ENCODE results near the gene CENPE.
A peak's percentile ranks its signal among the peaks of the same experiment; 100 is the strongest.

CENPE gene

GRCh38 chr4:103097112-103097511 lies 101.0 kb downstream of the CENPE start:
- no peak overlapping the region for H3K4me3 ChIP-seq (replicated peaks in 1 of 2; ENCODE audit: low read depth in 2 of 2, low read length in 2 of 2)
- DNase-seq (ENCODE audit: low read depth in 2 of 2), result no peak
- TF ChIP-seq, protein P1, sequence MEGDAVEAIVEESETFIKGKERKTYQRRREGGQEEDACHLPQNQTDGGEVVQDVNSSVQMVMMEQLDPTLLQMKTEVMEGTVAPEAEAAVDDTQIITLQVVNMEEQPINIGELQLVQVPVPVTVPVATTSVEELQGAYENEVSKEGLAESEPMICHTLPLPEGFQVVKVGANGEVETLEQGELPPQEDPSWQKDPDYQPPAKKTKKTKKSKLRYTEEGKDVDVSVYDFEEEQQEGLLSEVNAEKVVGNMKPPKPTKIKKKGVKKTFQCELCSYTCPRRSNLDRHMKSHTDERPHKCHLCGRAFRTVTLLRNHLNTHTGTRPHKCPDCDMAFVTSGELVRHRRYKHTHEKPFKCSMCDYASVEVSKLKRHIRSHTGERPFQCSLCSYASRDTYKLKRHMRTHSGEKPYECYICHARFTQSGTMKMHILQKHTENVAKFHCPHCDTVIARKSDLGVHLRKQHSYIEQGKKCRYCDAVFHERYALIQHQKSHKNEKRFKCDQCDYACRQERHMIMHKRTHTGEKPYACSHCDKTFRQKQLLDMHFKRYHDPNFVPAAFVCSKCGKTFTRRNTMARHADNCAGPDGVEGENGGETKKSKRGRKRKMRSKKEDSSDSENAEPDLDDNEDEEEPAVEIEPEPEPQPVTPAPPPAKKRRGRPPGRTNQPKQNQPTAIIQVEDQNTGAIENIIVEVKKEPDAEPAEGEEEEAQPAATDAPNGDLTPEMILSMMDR (IDR thresholded peaks at IDR 0.05; ENCODE audit: low read depth, low read length), result no peak

DNA sequence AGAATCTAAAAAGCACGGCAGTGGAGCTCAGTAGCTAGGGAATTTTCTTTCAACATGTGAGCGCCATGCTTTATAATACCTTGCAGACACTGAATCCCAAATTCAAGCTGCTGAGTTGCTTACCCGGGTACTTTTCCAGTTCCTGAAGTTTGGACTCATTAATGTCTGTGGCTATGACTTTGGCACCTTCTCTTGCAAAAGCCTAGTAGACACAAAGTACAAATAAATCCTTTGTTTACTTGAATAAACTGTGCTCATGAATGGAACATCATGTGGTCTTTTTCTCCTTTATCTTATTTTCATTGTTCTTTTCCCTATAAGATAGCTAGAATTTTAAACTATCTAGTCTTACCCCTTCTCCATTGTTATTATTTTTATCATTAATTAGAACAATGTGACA lies 103.1 kb downstream of the CENPE start:
- TF ChIP-seq, protein P1 (IDR thresholded peaks at IDR 0.05; ENCODE audit: low read depth, low read length), result no peak
- H3K4me3 ChIP-seq (replicated peaks in 1 of 2; ENCODE audit: low read depth in 2 of 2, low read length in 2 of 2), result no peak overlapping the region
- DNase-seq (ENCODE audit: low read depth in 2 of 2), result no peak

- no peak overlapping the region for H3K4me3 ChIP-seq (replicated peaks in 1 of 2; ENCODE audit: low read depth in 2 of 2, low read length in 2 of 2)
- TF ChIP-seq, protein P1 (IDR thresholded peaks at IDR 0.05; ENCODE audit: low read depth, low read length), result no peak
- peak in 1 of 2 donors; percentile 15 for DNase-seq (ENCODE audit: low read depth in 2 of 2)
These were observed 105.9 kb downstream of the CENPE start for GRCh38 chr4:103092245-103092644.

DNA sequence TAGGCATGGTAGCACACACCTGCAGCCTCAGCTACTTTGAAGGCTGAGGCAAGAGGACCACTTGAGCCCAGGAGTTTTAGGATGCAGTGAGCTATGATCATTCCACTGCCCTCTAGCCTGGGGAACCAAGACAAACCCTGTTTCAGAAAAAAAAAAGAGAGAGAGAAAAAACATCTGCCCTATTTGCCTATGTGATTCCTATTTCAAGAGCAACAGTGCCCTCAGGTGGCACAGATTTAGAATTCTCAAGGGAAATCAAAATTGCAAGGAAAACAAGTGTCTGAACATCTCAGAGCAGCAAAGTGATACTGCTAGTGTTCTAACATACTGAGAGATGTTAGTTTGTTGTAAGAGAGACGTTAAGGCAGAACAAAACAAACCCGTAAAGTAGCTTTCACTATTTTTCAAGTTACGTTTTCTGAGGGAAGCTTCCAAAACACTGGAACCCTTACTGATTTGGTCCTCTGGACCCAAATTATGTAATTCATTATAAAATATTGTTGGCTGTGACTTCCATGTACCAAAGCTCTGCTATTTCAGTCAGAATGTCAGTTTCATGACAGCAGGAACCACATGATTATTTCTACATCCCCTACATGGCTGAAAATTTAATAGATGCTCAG lies 106.4 kb downstream of the CENPE start:
- DNase-seq (ENCODE audit: low read depth in 2 of 2), result peak; percentile 82 to 85
- no peak overlapping the region for H3K4me3 ChIP-seq (replicated peaks in 1 of 2; ENCODE audit: low read depth in 2 of 2, low read length in 2 of 2)
- TF ChIP-seq, protein P1 (IDR thresholded peaks at IDR 0.05; ENCODE audit: low read depth, low read length), result peak; percentile 42

GRCh38 chr4:103089481-103089880 lies 108.7 kb downstream of the CENPE start:
- TF ChIP-seq, protein P1 (IDR thresholded peaks at IDR 0.05; ENCODE audit: low read depth, low read length), result no peak
- DNase-seq (ENCODE audit: low read depth in 2 of 2), result no peak
- H3K4me3 ChIP-seq (replicated peaks in 1 of 2; ENCODE audit: low read depth in 2 of 2, low read length in 2 of 2), result no peak overlapping the region

- DNase-seq (ENCODE audit: low read depth in 2 of 2), result no peak
- TF ChIP-seq, protein P1 (IDR thresholded peaks at IDR 0.05; ENCODE audit: low read depth, low read length), result no peak
- no peak overlapping the region for H3K4me3 ChIP-seq (replicated peaks in 1 of 2; ENCODE audit: low read depth in 2 of 2, low read length in 2 of 2)
These were observed 111.6 kb downstream of the CENPE start for GRCh38 chr4:103086551-103086950.

Measured in cardiac fibroblast (primary cell).